Measurements from ENCODE around the gene XPO5. TPM values are rescaled to one million over a fixed set of nuclear protein-coding genes. Genes with fewer than 3 reads are reported as not detected.
"Not testable (repeated sequence)": the region's sequence is repeated elsewhere in the genome, so short reads cannot be mapped to it uniquely, and the experiment has no call there.

Gene XPO5
- total RNA-seq (2014; rRNA removed; shearing (Covaris generic)), result 55.3 and 56.2 TPM in 2 replicates
- 36.2 and 43.4 TPM in 2 replicates for polyA plus RNA-seq (2014; cell fraction: nucleus; rRNA removed)

DNA sequence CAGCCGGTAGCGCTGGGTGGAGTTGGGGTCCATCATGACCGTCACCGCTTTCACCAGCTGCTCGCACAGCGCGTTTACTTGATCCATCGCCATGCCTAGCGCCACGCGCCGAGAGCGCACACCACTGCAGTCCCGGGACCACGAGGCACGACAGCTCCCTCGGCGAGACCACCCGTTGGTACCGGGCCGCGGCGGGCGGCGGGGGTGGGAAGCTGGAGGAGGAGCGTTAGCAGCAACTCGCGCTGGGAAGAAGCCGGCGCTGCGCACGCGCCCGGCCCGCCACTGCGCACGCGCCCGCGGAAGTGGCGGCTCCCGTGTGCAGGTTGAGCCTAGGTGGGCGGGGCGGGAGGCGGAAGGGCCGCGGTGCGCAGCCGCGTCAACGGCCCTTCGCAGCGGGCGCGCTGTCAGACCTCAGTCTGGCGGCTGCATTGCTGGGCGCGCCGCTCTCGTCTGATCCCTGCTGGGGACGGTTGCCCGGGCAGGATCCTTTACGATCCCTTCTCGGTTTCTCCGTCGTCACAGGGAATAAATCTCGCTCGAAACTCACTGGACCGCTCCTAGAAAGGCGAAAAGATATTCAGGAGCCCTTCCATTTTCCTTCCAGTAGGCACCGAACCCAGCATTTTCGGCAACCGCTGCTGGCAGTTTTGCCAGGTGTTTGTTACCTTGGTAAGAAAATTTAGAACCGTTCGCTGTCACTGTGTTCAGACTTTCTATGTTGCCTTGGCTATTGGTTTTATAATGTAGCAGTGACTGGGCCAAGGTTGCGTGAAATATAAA, at the start of gene XPO5, which contains the start of gene POLH:
TSS of gene XPO5 (minus strand) at position 267 of the 780 bp plus-strand sequence. CDS start at position 93, 174 bp downstream.
TSS of gene POLH (plus strand) at position 414 of the 780 bp plus-strand sequence. CDS start 6,135 bp downstream, outside the sequence.
- peak; percentile 86 for DNase-seq (ENCODE audit: extremely low read depth, low read depth)

- DNase-seq (ENCODE audit: extremely low read depth, low read depth), result no peak
Observed at GRCh38 chr6:43625393-43625992, 49.7 kb upstream of the XPO5 start.

- DNase-seq (ENCODE audit: extremely low read depth, low read depth), result no peak
Observed at GRCh38 chr6:43624786-43625288, 49.0 kb upstream of the XPO5 start.

DNA sequence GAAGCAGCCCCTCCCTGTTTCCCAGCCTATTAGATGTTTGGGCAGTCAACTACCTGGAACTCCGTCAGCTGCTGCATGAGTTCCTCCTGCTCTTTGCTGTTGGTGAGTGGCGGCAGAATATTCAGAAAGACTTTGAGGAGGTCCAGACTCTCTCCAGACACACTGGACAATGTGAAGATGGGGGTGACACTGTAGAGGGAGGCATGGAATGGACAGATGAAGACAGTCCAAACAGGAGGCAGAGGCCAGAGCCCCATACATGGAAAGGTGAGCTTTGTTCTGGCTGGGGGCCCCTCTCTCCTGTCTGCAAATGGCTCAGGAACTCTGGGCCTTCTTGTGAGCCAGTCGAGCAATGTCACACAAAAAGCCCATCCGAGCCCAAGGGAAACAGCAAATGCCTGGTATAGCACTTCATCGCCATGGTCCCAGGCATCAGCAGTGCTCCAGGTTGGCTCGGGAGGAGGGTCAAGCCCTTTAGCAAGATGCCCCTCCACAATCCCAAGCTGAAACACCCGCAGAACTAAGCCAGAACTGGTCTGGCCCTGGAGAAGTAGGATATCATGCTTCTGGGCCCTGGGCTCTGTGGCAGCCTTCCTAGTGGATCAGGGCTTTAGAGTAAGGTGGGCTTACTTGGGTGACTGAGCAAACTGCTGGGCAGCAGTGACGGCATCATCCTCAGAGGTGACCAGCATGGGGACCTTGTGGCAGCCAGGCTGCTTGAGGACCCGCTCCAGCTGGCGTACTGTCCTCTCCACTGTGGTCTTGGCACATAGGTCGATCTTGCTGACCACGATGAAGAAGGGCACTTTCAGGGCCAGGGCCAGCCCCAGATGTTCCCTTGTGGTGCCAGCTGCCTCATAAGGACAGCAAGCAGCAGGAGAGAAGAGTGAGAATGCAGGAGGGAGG, 48.3 kb upstream of the XPO5 start:
- no peak for DNase-seq (ENCODE audit: extremely low read depth, low read depth)

- DNase-seq (ENCODE audit: extremely low read depth, low read depth), result no peak
Observed at GRCh38 chr6:43622541-43622940, 46.7 kb upstream of the XPO5 start.

GRCh38 chr6:43621836-43622180, 46.0 kb upstream of the XPO5 start:
- DNase-seq (ENCODE audit: extremely low read depth, low read depth), result no peak

- no peak for DNase-seq (ENCODE audit: extremely low read depth, low read depth)
Observed at GRCh38 chr6:43621078-43621835, 45.4 kb upstream of the XPO5 start.

DNA sequence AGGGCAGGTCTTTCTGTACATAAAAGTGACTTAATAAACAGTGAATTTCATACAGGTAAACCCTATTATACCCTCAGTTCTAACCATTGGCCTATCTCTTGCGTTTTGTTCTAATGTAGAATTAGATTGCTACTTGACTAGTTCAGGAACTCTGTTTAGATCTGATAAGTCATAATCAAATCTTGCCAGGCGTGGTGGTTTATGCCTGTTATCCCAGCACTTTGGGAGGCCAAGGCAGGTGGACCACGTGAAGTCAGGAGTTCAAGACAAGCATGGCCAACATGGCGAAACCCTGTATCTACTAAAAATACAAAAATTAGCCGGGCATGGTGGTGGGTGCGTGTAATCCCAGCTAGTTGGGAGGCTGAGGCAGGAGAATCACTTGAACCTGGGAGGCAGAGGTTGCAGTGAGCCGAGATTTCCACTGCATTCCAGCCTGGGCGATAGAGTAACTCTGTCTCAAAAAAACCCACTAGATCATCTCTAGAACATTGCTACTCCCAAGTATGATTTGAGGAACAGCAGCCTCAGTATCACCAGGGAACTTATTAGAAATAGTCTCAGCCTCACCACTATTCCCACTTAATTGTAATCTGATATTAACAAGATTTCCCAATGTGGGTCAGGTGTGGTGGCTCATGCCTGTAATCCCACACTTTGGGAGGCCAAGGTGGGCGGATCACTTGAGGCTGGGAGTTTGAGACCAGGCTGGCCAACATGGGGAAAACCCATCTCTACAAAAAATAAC, 41.1 kb upstream of the XPO5 start:
- DNase-seq (ENCODE audit: extremely low read depth, low read depth), result no peak

DNA sequence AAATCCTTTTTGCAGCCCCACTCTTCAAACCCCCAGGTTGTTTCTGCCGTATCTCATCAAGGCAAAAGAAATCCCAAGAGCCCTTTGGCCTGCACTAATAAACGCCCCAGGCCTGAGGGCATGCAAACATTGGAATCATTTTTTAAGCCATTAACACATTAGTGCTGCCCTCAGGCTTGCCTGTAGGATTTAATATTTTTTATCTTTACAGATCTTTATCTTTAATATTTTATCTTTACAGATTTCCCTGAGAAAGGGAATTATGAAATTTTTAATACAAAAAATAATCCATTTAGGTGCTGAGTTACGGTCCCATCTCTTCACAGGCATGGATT, 38.5 kb upstream of the XPO5 start:
- no peak for DNase-seq (ENCODE audit: extremely low read depth, low read depth)

- DNase-seq (ENCODE audit: extremely low read depth, low read depth), result no peak
Observed at GRCh38 chr6:43613721-43614395, 38.0 kb upstream of the XPO5 start.

DNA sequence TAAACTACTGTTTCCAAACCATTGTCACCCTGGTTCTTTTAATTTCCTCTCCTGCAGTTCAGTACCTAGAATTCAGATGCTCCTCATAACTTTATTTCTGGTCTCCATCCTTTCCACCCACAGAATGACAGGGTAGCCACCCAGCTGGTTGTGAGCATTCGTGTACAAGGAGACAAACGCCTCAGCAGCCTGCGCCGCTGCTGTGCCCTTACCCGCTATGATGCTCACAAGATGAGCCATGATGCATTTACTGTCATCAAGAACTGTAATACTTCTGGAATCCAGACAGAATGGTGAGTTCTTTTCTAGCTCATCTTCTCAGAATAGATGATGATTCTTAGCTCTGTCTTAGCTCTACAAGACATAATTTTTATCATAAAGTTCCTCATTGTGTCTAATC, 34.6 kb upstream of the XPO5 start:
- DNase-seq (ENCODE audit: extremely low read depth, low read depth), result no peak

DNA sequence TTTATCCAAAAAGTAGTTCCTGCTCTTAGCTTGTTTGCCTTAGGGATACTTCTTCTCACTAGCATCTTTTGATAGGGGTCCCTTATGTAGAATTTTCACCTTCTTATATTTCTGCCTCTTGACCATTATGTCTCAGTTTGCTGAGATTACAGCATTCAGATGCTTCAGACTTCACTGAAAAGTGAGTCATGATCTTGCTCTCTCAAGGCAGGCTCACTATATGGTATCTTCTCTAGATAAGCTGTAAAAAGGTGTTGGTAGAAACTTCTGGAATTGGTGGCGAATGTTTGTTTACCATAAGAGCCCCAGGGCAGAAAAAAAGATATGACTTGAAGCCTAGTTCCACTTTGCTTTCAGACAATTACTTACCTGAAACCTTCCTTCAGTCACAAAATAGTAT, 33.6 kb upstream of the XPO5 start:
- no peak for DNase-seq (ENCODE audit: extremely low read depth, low read depth)

DNA sequence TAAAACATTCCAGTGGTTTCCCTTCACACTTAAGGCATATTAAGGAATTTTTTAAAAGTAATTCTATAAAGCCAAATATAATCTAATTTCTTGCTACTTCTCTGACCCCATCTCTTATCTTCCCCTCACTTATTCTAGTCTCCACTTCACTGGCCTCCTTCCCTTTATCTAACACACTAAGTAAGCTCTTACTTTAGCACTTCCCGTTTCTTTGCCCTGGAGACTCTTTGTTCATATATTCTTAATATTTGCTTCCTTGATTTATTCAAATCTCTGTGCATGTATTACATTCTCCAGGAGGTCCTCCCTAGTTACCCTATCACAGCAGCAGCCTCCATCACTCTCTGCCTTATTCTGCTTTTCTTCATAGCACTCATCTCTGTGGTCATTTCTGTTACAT, 33.0 kb upstream of the XPO5 start:
- no peak for DNase-seq (ENCODE audit: extremely low read depth, low read depth)

- peak; percentile 60 for DNase-seq (ENCODE audit: extremely low read depth, low read depth)
Observed at GRCh38 chr6:43608310-43608763, 32.5 kb upstream of the XPO5 start.

DNA sequence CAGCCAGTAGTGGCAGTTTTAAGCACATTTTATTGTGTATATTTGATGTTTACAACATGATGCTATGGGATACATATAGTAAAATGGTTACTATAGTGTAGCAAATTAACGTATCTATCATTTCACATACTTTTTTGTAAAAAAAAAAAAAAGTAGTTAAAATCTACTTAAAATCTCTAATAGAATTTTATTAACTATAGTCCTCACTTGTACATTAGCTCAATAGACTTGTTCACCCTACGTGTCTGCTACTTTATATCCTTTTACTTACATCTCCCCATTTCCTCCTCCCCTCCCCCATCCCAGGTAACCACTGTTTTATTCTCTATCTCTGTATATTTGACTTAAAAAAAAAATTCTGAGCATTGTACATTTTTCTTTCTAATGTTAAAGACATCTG, 30.2 kb upstream of the XPO5 start:
- DNase-seq (ENCODE audit: extremely low read depth, low read depth), result no peak

- DNase-seq (ENCODE audit: extremely low read depth, low read depth), result no peak
Observed at GRCh38 chr6:43604174-43604573, 28.3 kb upstream of the XPO5 start.

GRCh38 chr6:43600595-43600994, 24.8 kb upstream of the XPO5 start:
- DNase-seq (ENCODE audit: extremely low read depth, low read depth), result no peak

- DNase-seq (ENCODE audit: extremely low read depth, low read depth), result no peak
Observed at GRCh38 chr6:43593938-43594337, 18.1 kb upstream of the XPO5 start.

DNA sequence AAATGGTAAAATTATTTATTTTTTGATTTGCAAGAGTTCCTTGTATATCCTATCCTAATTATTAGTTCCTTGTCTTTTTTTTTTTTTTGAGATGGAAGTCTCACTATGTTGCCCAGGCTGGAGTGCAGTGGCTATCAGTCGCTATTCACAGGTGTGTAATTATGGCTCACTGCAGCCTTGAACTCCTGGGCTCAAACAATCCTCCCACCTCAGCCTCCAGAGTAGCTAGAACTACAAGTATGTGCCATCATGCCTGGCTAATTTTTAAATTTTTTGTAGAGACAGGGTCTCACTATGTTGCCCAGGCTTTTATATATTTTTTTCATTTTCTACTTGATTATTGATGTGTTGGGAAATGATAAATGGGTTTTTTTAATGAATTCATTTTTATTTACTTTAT, 13.7 kb upstream of the XPO5 start:
- DNase-seq (ENCODE audit: extremely low read depth, low read depth), result not testable (repeated sequence)
